NCI-H69 (cell line): ENCODE results near the gene FAM78B.

Experiments
- DNase-seq: peaks from one replicate; lab custom pipeline; 2025; lab: John Stamatoyannopoulos, UW

The FAM78B gene

GRCh38 chr1:166166698-166167571, at the start of gene FAM78B:
FAM78B (minus strand) TSS chr1:166167001; CDS start chr1:166166248, 753 bp downstream.
- peak; percentile 89 for DNase-seq

DNA sequence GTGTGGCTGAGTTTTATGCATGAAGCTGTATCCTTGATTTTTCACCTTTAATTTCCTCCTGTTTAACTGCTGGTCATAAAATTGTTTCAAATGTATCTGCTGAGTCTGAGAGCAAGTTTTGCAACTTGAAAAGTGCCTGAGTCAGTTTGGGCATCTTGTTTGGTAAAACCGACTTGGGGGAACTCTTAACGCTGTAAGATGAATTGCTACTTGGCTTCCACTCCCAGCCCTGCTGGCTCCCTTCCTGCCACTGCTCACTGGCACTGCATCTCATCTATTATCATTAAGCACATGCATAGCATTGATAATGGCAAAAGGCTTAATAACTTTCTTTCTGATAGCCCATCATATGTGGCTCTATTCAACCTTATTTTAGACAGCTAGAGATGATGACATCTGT, 35.7 kb upstream of the FAM78B start:
- DNase-seq: no peak

DNA sequence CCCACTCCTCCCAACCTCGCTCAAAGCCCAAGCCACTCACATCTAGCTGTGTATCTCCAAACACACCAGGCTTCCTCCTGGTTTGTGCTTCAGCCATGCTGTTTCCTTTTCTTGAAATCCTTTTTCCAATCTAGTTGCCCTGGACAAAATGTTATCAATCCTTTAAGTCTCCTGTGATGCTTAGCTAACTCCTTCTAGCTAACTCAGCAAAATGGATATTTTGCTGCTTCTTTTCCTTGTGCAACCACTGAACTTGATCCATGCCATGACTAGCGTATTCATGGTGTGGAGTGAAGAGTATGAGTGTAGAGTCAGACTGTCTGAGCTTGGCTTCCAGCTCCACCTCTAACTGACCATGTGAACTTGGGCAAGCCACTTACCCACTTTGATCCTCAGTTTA, 33.9 kb upstream of the FAM78B start:
- DNase-seq: no peak

DNA sequence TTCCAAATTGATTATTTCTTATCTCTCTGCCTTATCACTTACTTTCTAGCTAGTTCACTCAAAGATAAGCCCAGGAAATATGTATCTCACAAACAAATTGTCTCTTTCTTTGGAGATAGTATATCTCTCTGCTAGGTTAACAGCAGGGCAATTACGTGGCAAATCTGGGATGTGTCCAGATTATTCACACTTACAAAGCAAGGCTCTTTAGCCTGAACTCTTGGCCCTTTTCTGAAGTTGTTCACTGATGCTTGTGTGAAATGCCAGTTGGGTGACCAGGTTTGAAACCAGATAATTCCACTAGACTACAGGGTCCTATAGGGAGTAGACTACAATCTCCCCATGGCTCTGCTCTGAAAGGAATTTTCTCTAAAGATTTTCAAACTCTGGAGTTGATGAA, 30.8 kb upstream of the FAM78B start:
- DNase-seq: no peak

GRCh38 chr1:166197141-166197540, 30.3 kb upstream of the FAM78B start:
- DNase-seq: no peak

- no peak for DNase-seq
These were observed 26.4 kb upstream of the FAM78B start for GRCh38 chr1:166193057-166193698.

GRCh38 chr1:166190400-166190799, 23.6 kb upstream of the FAM78B start:
- no peak for DNase-seq

DNA sequence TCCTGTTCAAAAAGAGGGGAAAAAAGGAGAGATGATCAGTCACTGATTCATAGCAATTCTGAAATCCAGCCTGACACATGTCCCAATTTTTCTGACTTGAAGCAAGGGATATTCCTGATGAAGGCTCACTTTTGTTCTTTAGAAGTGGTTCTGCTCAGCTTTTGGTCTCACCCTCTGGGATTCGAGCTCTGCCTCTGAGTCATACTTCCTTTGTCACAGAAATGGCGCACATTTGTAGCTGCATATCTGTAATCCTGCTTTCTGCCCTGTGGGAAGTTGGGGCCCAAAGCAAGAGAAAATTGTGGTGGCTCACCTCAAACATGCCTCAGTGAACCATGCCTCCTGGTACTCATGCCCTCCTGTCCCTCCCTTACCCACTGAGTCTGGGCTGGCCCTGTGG, 22.3 kb upstream of the FAM78B start:
- DNase-seq: no peak

DNA sequence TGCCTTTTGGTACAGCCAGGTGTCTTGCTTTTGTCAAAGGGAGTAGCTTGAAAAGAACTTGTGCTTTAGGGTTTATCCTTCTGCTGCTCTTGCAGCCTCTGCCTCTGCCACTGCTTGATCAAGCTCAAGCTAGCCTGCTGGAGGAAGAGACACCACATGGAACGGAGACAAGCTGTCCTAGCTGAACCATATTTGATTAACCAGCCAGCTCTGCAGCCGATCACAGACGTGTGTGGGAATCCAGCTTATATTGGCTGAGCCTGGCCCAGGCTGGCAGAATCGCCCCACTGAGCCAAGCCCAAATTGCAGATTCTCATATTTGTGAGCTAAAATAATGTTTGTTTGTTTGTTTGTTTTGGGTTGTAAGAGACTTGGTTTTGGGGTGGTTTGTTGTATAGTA, 18.7 kb upstream of the FAM78B start:
- no peak for DNase-seq

GRCh38 chr1:166184897-166185296, 18.1 kb upstream of the FAM78B start:
- no peak for DNase-seq

- DNase-seq: no peak
These were observed 17.2 kb upstream of the FAM78B start for GRCh38 chr1:166184012-166184411.

DNA sequence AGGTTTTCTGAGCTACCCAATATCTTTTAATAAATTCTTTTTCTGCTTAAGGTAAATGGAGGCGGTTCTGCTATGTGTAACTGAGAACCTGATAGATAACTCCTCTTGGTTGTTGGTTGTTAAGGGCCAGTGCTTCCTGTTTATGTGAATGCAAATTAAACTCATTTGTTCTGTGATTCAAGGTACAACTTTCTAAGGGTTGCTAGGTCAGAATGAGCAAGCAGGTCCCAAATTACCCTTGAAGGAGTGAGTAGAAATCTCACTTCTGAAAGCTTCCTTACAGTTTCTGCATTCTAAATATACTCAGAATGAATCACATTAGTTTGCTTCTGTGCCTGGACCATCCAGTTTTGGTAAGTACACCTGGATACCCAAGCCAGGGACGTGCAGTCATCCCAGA, 15.5 kb upstream of the FAM78B start:
- DNase-seq: no peak

DNA sequence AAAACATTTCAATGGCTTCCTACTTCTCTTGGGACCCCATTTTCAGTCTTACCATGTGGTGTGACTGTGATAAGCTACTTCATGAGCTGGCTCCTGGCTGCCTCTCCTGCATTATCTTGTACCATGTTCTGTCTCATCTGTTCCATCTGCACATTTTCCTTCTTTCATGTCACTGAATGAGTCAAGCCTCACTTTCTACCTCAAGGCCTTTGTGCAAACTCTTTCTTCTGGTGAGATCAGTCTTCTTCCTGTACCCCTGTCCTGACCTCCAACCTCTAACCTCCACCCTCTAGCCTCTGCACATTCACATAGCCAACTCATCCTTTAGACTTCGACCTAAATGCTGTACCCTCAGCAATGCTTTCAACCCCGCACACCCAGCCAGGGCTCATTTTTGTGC, 9.6 kb upstream of the FAM78B start:
- no peak for DNase-seq

GRCh38 chr1:166175032-166175431, 8.2 kb upstream of the FAM78B start:
- no peak for DNase-seq

DNA sequence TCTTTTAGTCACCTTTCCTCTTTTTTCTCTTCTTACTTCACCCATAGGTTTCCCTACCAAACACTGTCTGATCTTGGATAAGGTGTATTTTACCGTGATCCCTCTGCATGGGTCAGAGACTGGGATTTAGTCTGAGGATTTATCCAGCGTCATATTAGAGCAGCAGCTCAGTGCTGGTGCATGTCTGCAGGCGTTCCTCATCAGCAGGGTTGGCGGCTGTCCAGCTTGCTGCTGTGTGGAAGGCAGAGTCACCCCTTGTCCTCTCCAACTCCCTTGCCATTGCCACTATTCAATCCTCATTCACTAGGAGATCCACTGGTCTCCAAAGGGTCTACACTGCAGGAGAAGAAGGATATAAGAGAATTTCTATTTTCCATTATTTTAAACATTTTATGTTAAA, 7.3 kb upstream of the FAM78B start:
- DNase-seq: peak; percentile 36

DNA sequence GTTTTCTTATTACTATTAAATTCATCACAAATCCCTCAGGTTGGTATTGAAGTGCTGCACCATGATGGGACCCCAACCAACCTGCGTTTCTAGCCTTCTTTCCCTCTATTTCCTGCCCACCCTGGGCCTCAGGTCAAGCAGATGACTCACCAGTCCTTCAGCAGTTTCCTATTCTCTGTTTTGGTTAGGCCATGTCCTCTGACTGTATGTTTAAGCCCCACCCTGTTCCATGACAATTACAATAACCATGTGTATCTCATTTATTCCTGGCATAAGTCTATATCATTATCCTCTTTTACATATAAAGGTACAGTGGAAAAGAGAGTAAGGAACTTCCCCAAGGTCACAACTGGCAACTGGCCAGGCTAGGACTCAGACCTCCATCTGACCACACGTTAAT, 5.3 kb upstream of the FAM78B start:
- DNase-seq: no peak

GRCh38 chr1:166170726-166171125, 3.9 kb upstream of the FAM78B start:
- no peak for DNase-seq

GRCh38 chr1:166170075-166170474, 3.3 kb upstream of the FAM78B start:
- DNase-seq: no peak

- no peak for DNase-seq
These were observed 2.4 kb upstream of the FAM78B start for GRCh38 chr1:166169182-166169581.

GRCh38 chr1:166167572-166167925, 748 bp upstream of the FAM78B start:
- no peak for DNase-seq

DNA sequence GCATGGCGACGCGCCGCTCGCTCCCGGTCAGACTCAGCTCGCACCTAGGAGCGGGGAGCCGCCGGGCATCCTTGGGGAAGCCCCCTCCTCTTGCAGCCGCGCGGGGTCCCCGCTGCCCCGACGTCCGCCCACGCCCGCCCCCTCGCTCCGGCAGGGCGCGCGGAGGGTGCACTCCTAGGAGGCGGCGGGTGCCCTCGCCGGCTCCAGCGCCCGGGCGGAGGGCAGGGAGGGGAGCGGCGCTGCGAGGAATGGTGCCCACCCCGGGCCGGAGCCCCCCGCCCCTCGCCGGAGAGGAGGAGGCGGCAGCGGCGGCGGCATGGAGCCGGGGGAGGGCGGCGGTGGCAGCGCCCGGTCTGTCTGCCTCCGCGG, 488 bp downstream of the FAM78B start:
- no peak for DNase-seq

DNA sequence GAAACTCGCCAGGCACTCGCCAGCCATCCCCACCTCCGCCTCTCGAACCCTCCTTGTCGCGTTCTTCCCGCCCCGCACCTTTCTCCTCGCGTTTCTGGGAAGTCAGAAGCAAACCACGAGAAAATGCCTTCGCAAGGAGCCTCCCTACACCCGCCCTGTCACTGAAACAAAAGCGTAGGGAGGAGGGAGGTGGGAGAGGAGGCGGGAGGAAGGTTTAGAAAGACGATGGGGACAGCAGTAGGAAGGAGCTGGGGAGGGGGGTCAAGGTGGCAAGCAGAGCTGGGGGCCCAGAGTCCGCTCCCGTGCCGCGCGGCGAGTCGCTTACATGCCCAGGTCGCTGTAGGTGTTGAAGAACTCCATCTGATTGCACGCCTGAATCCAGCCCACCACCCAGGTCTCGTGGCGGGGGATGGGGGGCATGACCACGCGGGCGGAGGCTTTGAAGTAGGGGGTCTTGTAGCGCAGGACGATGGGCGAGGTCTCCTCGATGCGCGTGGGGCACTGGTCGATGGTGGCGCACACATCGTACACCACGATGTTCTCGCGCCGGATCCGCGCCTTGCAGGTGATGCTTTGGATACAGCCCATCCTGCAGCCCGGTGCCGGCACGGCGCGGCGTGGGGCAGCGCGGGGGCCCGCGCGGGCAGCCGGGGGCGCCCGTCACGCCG, 1.0 kb downstream of the FAM78B start:
- DNase-seq: peak; percentile 53

- DNase-seq: peak; percentile 63
These were observed 1.7 kb downstream of the FAM78B start for GRCh38 chr1:166164995-166165660.
